ENCODE results near the gene PLCH2.

DNA sequence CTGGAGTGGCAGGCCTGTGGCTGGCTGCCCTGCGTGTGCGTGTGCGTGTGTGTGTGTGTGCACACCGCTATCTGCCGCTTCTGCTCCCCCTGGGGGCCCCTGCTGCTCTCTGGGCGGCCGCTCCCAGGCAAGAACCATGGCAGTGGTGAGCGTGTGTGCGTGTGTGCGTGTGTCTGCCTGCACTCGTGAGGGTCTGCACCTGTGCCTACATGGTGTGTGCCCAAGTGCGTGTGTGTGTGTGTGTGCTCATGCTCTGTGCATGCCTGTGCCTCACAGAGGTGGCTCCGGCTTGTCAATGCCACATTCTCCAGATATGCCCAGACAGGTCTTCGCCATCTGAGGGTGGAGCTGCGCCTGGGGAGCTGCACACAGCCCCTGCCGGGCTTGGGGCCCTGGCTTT, 45.0 kb upstream of the PLCH2 start:
- TF ChIP-seq, protein P1, sequence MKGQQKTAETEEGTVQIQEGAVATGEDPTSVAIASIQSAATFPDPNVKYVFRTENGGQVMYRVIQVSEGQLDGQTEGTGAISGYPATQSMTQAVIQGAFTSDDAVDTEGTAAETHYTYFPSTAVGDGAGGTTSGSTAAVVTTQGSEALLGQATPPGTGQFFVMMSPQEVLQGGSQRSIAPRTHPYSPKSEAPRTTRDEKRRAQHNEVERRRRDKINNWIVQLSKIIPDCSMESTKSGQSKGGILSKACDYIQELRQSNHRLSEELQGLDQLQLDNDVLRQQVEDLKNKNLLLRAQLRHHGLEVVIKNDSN (IDR thresholded peaks at IDR 0.05; ENCODE audit: borderline replicate concordance, low read depth): no peak
- TF ChIP-seq, protein P2, sequence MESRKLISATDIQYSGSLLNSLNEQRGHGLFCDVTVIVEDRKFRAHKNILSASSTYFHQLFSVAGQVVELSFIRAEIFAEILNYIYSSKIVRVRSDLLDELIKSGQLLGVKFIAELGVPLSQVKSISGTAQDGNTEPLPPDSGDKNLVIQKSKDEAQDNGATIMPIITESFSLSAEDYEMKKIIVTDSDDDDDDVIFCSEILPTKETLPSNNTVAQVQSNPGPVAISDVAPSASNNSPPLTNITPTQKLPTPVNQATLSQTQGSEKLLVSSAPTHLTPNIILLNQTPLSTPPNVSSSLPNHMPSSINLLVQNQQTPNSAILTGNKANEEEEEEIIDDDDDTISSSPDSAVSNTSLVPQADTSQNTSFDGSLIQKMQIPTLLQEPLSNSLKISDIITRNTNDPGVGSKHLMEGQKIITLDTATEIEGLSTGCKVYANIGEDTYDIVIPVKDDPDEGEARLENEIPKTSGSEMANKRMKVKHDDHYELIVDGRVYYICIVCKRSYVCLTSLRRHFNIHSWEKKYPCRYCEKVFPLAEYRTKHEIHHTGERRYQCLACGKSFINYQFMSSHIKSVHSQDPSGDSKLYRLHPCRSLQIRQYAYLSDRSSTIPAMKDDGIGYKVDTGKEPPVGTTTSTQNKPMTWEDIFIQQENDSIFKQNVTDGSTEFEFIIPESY (IDR thresholded peaks at IDR 0.05; ENCODE audit: borderline replicate concordance, low read depth): no peak
- TF ChIP-seq, protein P3, sequence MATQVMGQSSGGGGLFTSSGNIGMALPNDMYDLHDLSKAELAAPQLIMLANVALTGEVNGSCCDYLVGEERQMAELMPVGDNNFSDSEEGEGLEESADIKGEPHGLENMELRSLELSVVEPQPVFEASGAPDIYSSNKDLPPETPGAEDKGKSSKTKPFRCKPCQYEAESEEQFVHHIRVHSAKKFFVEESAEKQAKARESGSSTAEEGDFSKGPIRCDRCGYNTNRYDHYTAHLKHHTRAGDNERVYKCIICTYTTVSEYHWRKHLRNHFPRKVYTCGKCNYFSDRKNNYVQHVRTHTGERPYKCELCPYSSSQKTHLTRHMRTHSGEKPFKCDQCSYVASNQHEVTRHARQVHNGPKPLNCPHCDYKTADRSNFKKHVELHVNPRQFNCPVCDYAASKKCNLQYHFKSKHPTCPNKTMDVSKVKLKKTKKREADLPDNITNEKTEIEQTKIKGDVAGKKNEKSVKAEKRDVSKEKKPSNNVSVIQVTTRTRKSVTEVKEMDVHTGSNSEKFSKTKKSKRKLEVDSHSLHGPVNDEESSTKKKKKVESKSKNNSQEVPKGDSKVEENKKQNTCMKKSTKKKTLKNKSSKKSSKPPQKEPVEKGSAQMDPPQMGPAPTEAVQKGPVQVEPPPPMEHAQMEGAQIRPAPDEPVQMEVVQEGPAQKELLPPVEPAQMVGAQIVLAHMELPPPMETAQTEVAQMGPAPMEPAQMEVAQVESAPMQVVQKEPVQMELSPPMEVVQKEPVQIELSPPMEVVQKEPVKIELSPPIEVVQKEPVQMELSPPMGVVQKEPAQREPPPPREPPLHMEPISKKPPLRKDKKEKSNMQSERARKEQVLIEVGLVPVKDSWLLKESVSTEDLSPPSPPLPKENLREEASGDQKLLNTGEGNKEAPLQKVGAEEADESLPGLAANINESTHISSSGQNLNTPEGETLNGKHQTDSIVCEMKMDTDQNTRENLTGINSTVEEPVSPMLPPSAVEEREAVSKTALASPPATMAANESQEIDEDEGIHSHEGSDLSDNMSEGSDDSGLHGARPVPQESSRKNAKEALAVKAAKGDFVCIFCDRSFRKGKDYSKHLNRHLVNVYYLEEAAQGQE (IDR thresholded peaks at IDR 0.05; ENCODE audit: low read depth, low read length): no peak
- TF ChIP-seq, protein P4, sequence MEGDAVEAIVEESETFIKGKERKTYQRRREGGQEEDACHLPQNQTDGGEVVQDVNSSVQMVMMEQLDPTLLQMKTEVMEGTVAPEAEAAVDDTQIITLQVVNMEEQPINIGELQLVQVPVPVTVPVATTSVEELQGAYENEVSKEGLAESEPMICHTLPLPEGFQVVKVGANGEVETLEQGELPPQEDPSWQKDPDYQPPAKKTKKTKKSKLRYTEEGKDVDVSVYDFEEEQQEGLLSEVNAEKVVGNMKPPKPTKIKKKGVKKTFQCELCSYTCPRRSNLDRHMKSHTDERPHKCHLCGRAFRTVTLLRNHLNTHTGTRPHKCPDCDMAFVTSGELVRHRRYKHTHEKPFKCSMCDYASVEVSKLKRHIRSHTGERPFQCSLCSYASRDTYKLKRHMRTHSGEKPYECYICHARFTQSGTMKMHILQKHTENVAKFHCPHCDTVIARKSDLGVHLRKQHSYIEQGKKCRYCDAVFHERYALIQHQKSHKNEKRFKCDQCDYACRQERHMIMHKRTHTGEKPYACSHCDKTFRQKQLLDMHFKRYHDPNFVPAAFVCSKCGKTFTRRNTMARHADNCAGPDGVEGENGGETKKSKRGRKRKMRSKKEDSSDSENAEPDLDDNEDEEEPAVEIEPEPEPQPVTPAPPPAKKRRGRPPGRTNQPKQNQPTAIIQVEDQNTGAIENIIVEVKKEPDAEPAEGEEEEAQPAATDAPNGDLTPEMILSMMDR (IDR thresholded peaks at IDR 0.05): no peak
- TF ChIP-seq TAF1 (IDR thresholded peaks at IDR 0.05; ENCODE audit: borderline replicate concordance, low read depth, low read length): no peak
- TF ChIP-seq ELF1 (IDR thresholded peaks at IDR 0.05): no peak
- no peak for TF ChIP-seq FOXJ3 (CRISPR knock-in tag; IDR thresholded peaks at IDR 0.05)
- TF ChIP-seq CHD2 (IDR thresholded peaks at IDR 0.05; ENCODE audit: low read length, partially characterized antibody): no peak
- no peak for TF ChIP-seq SMC3 (IDR thresholded peaks at IDR 0.05; ENCODE audit: low read depth, low read length)
- TF ChIP-seq GATA2 (CRISPR knock-in tag; IDR thresholded peaks at IDR 0.05): no peak
- TF ChIP-seq POLR2AphosphoS5 (IDR thresholded peaks at IDR 0.05; ENCODE audit: low read depth, low read length): no peak
- no peak for TF ChIP-seq SIN3A (IDR thresholded peaks at IDR 0.05; ENCODE audit: borderline replicate concordance, low read depth, low read length)
- TF ChIP-seq, protein P5, sequence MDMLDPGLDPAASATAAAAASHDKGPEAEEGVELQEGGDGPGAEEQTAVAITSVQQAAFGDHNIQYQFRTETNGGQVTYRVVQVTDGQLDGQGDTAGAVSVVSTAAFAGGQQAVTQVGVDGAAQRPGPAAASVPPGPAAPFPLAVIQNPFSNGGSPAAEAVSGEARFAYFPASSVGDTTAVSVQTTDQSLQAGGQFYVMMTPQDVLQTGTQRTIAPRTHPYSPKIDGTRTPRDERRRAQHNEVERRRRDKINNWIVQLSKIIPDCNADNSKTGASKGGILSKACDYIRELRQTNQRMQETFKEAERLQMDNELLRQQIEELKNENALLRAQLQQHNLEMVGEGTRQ (IDR thresholded peaks at IDR 0.05; ENCODE audit: borderline replicate concordance, low read depth, low read length): no peak
